GM12878 (cell line): ENCODE results near the gene EPS8L1. TPM values are rescaled to one million over a fixed set of nuclear protein-coding genes. Genes with fewer than 3 reads are reported as not detected.

Source experiments
- ATAC-seq: fragments of 200-7000 bp; cut with Tn5 transposase; 3 replicates; pipeline ENCODE4 v1.9.1; 2020; ENCODE audit warnings: mild to moderate bottlenecking, moderate library complexity
- BruUV-seq: library from RNA; stranded (reverse); fragments of 400-500 nt; replicated peaks from 2 replicates; lab custom pipeline; 2021; lab: Mats Ljungman, UMichigan
- CTCF ChIA-PET: fragments of 300-600 bp; sonication (Branson Sonifier 250); formaldehyde crosslinking; extraction: SDS; loops from one replicate; lab custom pipeline; 2021; ENCODE audit warnings: inconsistent platforms; lab: Yijun Ruan, JAX
- POLR2A ChIA-PET: fragments of 350-600 bp; formaldehyde crosslinking; extraction: SDS; loops from one replicate; lab custom pipeline; 2021; ENCODE audit warnings: inconsistent platforms; lab: Charles Lee
- RAD21 ChIA-PET: fragments of 300-600 bp; sonication (Branson Sonifier 250); formaldehyde crosslinking; loops from one replicate; lab custom pipeline; 2023; ENCODE audit warnings: antibody characterized with exemption; ENCODE audit not compliant: unreplicated experiment; lab: Charles Lee
- SMC1A ChIA-PET: fragments of 300-600 bp; sonication (Branson Sonifier 250); formaldehyde crosslinking; loops from one replicate; lab custom pipeline; 2023; ENCODE audit not compliant: unreplicated experiment, uncharacterized antibody; lab: Charles Lee
- DNase-seq: peaks from one replicate; pipeline ENCODE4 v3.0.0-alpha.2; 2011; ENCODE audit warnings: low read depth, low spot score
- FAIRE-seq: peaks from 3 replicates; lab custom pipeline; 2011; peaks lifted over from hg19 to GRCh38; lab: Jason Lieb, UNC
- H2AFZ ChIP-seq: 2 replicates; pipeline ENCODE4 v1.6.0; 2011; ENCODE audit warnings: low read depth, low read length, control low read depth; ENCODE audit not compliant: control insufficient read depth
- H3K27ac ChIP-seq: 2 replicates; pipeline ENCODE4 v1.5.1; 2011; ENCODE audit warnings: control low read depth; ENCODE audit not compliant: control insufficient read depth, insufficient read depth
- H3K27me3 ChIP-seq, 2 experiments: replicated peaks in 1 of 2; 2 replicates each; pipeline versions ENCODE4 v1.6.0 to v1.6.1; 2011; ENCODE audit warnings: low read length in 1 of 2; ENCODE audit not compliant: control insufficient read depth in 2 of 2, insufficient read depth in 2 of 2
- H3K36me3 ChIP-seq, 2 experiments: 2 replicates each; pipeline ENCODE4 v1.5.1; 2011; ENCODE audit warnings: low read length in 1 of 2; ENCODE audit not compliant: control insufficient read depth in 2 of 2, insufficient read depth in 2 of 2
- H3K4me1 ChIP-seq: 2 replicates; pipeline ENCODE4 v1.6.1; 2011; ENCODE audit warnings: mild to moderate bottlenecking, low read length, moderate library complexity, mixed read lengths; ENCODE audit not compliant: control insufficient read depth, insufficient read depth
- H3K4me2 ChIP-seq: 2 replicates; pipeline ENCODE4 v1.6.0; 2011; ENCODE audit warnings: control low read depth; ENCODE audit not compliant: control insufficient read depth, insufficient read depth
- H3K4me3 ChIP-seq: fragments of 200-600 bp; sonication (generic); 2 replicates; pipeline ENCODE4 v1.5.1; 2016
- H3K79me2 ChIP-seq: 2 replicates; pipeline ENCODE4 v1.6.0; 2011; ENCODE audit warnings: low read length; ENCODE audit not compliant: control insufficient read depth, insufficient read depth
- H3K9ac ChIP-seq: 2 replicates; pipeline ENCODE4 v1.8.0; 2011; ENCODE audit warnings: low read length, control low read depth, mixed read lengths; ENCODE audit not compliant: control insufficient read depth, insufficient read depth
- H3K9me3 ChIP-seq: replicated peaks from 3 replicates; pipeline ENCODE4 v1.5.1; 2011; ENCODE audit warnings: mild to moderate bottlenecking, low read length; ENCODE audit not compliant: control insufficient read depth, insufficient read depth
- H4K20me1 ChIP-seq: 2 replicates; pipeline ENCODE4 v1.6.0; 2011; ENCODE audit not compliant: control insufficient read depth, insufficient read depth
- CBX5 ChIP-seq: sonication (generic); IDR thresholded peaks from 2 replicates; pipeline ENCODE4 v1.6.1; 2016; ENCODE audit warnings: low read depth, moderate library complexity, mild to moderate bottlenecking, inconsistent platforms
- CTCF ChIP-seq, 3 experiments: IDR thresholded peaks in 2 of 3; conservative IDR thresholded peaks in 1 of 3; 2 replicates each; pipeline ENCODE4 v1.5.1; 2011; ENCODE audit warnings: low read depth in 3 of 3, low read length in 3 of 3, mild to moderate bottlenecking in 3 of 3, control low read depth in 2 of 3, moderate library complexity in 2 of 3, inconsistent platforms in 1 of 3, mixed read lengths in 1 of 3; ENCODE audit not compliant: control insufficient read depth in 2 of 3, insufficient read depth in 1 of 3; ENCODE audit errors: extremely low read depth in 1 of 3
- FOXM1 ChIP-seq: IDR thresholded peaks from 2 replicates; pipeline ENCODE4 v1.6.1; 2012; ENCODE audit warnings: low read depth, mild to moderate bottlenecking, inconsistent platforms, low read length, moderate library complexity
- NKRF ChIP-seq: fragments of 450-650 bp; conservative IDR thresholded peaks from 2 replicates; pipeline ENCODE4 v1.6.1; 2017; ENCODE audit warnings: mild to moderate bottlenecking, moderate library complexity
- TAF1 ChIP-seq: IDR thresholded peaks from 2 replicates; pipeline ENCODE4 v1.6.1; 2011; ENCODE audit warnings: mild to moderate bottlenecking, low read depth, low read length, borderline replicate concordance
- TCF12 ChIP-seq: IDR thresholded peaks from 2 replicates; pipeline ENCODE4 v1.6.1; 2011; ENCODE audit warnings: low read depth, mild to moderate bottlenecking, low read length
- USF2 ChIP-seq: IDR thresholded peaks from 2 replicates; pipeline ENCODE4 v1.6.1; 2011; ENCODE audit warnings: low read depth, low read length, improper control_type of control experiment, borderline replicate concordance
- YBX1 ChIP-seq: fragments of 450-650 bp; IDR thresholded peaks from 2 replicates; pipeline ENCODE4 v1.6.1; 2016; ENCODE audit warnings: antibody characterized with exemption
- WGBS: methylation state at CpG from one replicate; pipeline ENCODE4 v1.1.6; 2016; ENCODE audit warnings: low lambda C conversion rate; ENCODE audit not compliant: insufficient replicate concordance, insufficient coverage; ENCODE audit errors: missing lambda C conversion rate; 5-methylcytosine and 5-hydroxymethylcytosine counted together
- in situ Hi-C: fragments of 300-500 bp; cut with MboI; formaldehyde crosslinking; loops from 9 replicates; pipeline ENCODE4 v1.14.3; 2018; ENCODE audit warnings: mixed read lengths
- intact Hi-C: fragments of 100-400 bp; cut with micrococcal nuclease; formaldehyde crosslinking; loops from one replicate; pipeline ENCODE4 v1.14.2; 2022; ENCODE audit not compliant: unreplicated experiment
- polyA plus RNA-seq, 11 experiments: library from polyadenylated mRNA; depleted of rRNA in 4 of 11; unstranded in 6 of 11; stranded (reverse) in 5 of 11; fragments of >200 nt; fragmentation: Nextera tagmentation in 4 of 11; fragmentation: Illumina TruSeq in 1 of 11; extraction: Ambion mirVana in 4 of 11; extraction: Trizol in 1 of 11; gene quantifications; 1 replicate in 1 of 11; 2 replicates in 10 of 11; pipeline versions ENCODE4 v1.2.1 to v1.2.3, GENCODE V29; 2011 to 2016; ENCODE audit warnings: inconsistent platforms in 2 of 11, missing spikeins in 2 of 11, low read depth in 1 of 11
- total RNA-seq, 4 experiments: library from RNA; depleted of rRNA in 3 of 4; stranded (reverse); fragments of >200 nt in 3 of 4; fragmentation: Illumina TruSeq in 1 of 4; extraction: Trizol in 1 of 4; gene quantifications; 2 replicates each; pipeline versions ENCODE4 v1.2.1 to v1.2.3, GENCODE V29; 2013 to 2021
- TF ChIP-seq, protein P1 (sequence below): fragments of 450-650 bp; IDR thresholded peaks from 2 replicates; pipeline ENCODE4 v1.6.1; 2018; ENCODE audit warnings: mild to moderate bottlenecking, low read depth, moderate library complexity; ENCODE audit not compliant: partially characterized antibody
- TF ChIP-seq, protein P2 (sequence below): fragments of 450-650 bp; IDR thresholded peaks from 2 replicates; pipeline ENCODE4 v1.6.1; 2017; ENCODE audit warnings: low read depth, mild to moderate bottlenecking, moderate library complexity

Gene EPS8L1
- total and polyA plus RNA-seq, 10 of the 15 experiments (the other 5 are each of a cell fraction or from before 2014, with no cell fraction given): 0.68 to 2.2 (median 0.96) TPM; not detected in 2

DNA sequence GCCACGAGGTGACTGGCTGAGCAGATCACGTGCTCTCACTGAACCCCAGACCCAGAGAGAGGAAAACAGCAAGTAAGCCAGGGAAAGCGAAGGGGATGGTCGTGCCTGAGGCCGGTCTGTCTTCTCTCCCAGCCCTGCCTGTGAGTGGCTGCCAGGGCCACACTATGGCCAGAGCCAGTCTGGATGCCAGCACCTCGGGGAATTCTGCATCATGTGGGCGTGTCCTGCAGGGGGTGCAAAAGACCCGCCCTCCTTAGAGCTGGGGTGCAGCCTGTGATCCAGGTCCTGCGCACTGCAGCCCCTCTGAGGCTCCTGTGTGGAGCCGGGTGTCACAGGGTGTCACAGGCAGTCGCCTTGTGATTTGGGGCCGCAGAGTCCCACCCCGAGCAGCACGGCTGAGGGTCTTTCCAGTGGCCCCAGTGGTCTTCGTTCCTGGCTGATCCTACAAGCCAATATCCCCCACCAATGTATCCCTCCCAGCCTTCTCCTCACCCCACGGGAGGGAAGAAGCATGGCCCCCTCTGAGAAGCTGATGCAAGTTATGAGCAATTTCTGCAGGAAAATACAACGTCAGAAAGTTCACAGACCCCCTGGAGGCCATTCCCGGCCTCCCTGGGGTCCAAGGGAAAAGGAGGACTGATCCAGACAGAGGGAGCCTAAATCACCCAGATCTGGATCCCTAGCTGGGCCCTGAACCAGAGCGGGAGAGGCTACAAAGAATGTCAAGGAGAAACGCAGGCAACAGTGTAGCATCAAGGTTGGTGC lies 34.0 kb downstream of the EPS8L1 start (continued):
- TF ChIP-seq CTCF (IDR thresholded peaks at IDR 0.05 in 2 of 3, conservative IDR thresholded peaks at IDR 0.05 in 1 of 3; ENCODE audit: control insufficient read depth in 2 of 3, extremely low read depth in 1 of 3, insufficient read depth in 1 of 3, low read depth in 3 of 3, low read length in 3 of 3) (no peak), YBX1 (no peak), CBX5 (no peak)
- TF ChIP-seq, all 136 proteins: peak for 0

DNA sequence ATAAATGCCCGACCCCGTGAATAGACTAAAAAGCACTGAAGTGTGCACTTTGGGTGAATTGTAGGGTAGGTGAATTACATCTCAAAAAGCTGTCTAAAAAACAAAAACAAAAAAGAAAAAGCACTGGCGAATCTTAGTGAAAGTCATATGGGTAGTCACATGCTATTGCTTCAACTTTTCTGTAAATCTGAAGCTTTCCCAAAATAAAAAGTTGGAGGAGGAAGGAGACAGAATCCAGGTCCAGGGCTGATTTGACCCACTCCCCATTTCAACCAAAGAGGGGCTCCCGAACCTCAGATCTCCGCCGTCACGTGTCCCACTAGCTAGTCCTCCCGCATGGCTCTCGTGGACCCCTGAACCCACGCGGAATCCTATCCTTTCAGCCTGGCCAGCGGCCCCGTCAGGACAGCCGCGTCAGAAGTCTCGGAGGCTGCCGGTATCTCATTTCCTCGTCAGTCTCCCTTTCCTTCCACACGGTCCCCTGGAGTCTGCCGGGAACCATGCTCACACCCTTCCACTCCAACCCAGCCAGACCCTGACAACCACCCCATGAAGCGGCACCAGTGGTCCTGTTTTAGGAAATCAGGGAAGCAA lies 35.7 kb downstream of the EPS8L1 start:
- Histone ChIP-seq H3K27ac (no peak overlapping the region), H2AFZ (no peak overlapping the region), H3K79me2 (peaks cover 29% of the 10 kb centered on the region), H4K20me1 (no peaks in the 10 kb centered on the region), H3K9ac (no peak overlapping the region), H3K27me3 (no peaks in the 10 kb centered on the region), H3K9me3 (no peaks in the 10 kb centered on the region), H3K4me3 (no peak overlapping the region), H3K4me1 (peaks cover 12% of the 10 kb centered on the region), H3K36me3 (peaks cover 0 to 6% of the 10 kb centered on the region in 2 experiments; a peak in 3 of 4 replicates), H3K4me2 (no peak overlapping the region)
- ChIA-PET RAD21 (no interaction called here), CTCF (no interaction called here), POLR2A (no interaction called here), SMC1A (no interaction called here)
- WGBS: 87% methylated on average over 21 of the region's 21 CpGs
- in situ Hi-C loops: no loop called here
- FAIRE-seq: no peak
- intact Hi-C loops: no loop called here
- no peak for DNase-seq
- BruUV-seq: no TSS peak
- no peak for ATAC-seq
- TF ChIP-seq NKRF: no peak
- TF ChIP-seq YBX1: no peak
- no peak for TF ChIP-seq TCF12
- TF ChIP-seq, protein P1, sequence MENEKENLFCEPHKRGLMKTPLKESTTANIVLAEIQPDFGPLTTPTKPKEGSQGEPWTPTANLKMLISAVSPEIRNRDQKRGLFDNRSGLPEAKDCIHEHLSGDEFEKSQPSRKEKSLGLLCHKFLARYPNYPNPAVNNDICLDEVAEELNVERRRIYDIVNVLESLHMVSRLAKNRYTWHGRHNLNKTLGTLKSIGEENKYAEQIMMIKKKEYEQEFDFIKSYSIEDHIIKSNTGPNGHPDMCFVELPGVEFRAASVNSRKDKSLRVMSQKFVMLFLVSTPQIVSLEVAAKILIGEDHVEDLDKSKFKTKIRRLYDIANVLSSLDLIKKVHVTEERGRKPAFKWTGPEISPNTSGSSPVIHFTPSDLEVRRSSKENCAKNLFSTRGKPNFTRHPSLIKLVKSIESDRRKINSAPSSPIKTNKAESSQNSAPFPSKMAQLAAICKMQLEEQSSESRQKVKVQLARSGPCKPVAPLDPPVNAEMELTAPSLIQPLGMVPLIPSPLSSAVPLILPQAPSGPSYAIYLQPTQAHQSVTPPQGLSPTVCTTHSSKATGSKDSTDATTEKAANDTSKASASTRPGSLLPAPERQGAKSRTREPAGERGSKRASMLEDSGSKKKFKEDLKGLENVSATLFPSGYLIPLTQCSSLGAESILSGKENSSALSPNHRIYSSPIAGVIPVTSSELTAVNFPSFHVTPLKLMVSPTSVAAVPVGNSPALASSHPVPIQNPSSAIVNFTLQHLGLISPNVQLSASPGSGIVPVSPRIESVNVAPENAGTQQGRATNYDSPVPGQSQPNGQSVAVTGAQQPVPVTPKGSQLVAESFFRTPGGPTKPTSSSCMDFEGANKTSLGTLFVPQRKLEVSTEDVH: no peak
- TF ChIP-seq, protein P2, sequence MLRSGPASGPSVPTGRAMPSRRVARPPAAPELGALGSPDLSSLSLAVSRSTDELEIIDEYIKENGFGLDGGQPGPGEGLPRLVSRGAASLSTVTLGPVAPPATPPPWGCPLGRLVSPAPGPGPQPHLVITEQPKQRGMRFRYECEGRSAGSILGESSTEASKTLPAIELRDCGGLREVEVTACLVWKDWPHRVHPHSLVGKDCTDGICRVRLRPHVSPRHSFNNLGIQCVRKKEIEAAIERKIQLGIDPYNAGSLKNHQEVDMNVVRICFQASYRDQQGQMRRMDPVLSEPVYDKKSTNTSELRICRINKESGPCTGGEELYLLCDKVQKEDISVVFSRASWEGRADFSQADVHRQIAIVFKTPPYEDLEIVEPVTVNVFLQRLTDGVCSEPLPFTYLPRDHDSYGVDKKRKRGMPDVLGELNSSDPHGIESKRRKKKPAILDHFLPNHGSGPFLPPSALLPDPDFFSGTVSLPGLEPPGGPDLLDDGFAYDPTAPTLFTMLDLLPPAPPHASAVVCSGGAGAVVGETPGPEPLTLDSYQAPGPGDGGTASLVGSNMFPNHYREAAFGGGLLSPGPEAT: no peak
- TF ChIP-seq USF2: no peak
- no peak for TF ChIP-seq FOXM1
- no peak for TF ChIP-seq TAF1
